H1 (cell line): Measurements from ENCODE around the gene ZNF334.

ENCODE experiments used
- CHD1 ChIP-seq: IDR thresholded peaks from 2 replicates; pipeline ENCODE4 v1.6.1; 2012; ENCODE audit warnings: low read depth, low read length, improper control_type of control experiment
- CTBP2 ChIP-seq: IDR thresholded peaks from 2 replicates; pipeline ENCODE4 v1.7.0; 2011; ENCODE audit warnings: borderline replicate concordance, mild to moderate bottlenecking, moderate library complexity, mixed read lengths, low read length; ENCODE audit not compliant: insufficient read depth, insufficient read length
- CTCF ChIP-seq, 3 experiments: IDR thresholded peaks; 1 replicate in 2 of 3; 2 replicates in 1 of 3; pipeline versions ENCODE4 v1.5.1 to v1.6.1; 2011; ENCODE audit warnings: low read length in 3 of 3, mild to moderate bottlenecking in 3 of 3, inconsistent platforms in 2 of 3, low read depth in 1 of 3, moderate library complexity in 1 of 3; ENCODE audit not compliant: insufficient read depth in 1 of 3; ENCODE audit errors: control extremely low read depth in 1 of 3
- EP300 ChIP-seq, 2 experiments: IDR thresholded peaks; 1 replicate in 1 of 2; 2 replicates in 1 of 2; pipeline ENCODE4 v1.6.1; 2011 to 2012; ENCODE audit warnings: low read depth in 2 of 2, low read length in 2 of 2, mild to moderate bottlenecking in 2 of 2, borderline replicate concordance in 1 of 2, inconsistent platforms in 1 of 2, moderate library complexity in 1 of 2
- JUND ChIP-seq: IDR thresholded peaks from 2 replicates; pipeline ENCODE4 v1.6.1; 2011; ENCODE audit warnings: mild to moderate bottlenecking, improper control_type of control experiment, low read length
- POLR2A ChIP-seq, 2 experiments: IDR thresholded peaks; 1 replicate in 1 of 2; 2 replicates in 1 of 2; pipeline ENCODE4 v1.6.1; 2011; ENCODE audit warnings: low read depth in 2 of 2, low read length in 2 of 2, mild to moderate bottlenecking in 2 of 2; ENCODE audit errors: control extremely low read depth in 1 of 2
- POLR2AphosphoS5 ChIP-seq: IDR thresholded peaks from 2 replicates; pipeline ENCODE4 v1.6.1; 2011; ENCODE audit warnings: low read depth, low read length
- RFX5 ChIP-seq: IDR thresholded peaks from 2 replicates; pipeline ENCODE4 v1.6.1; 2011; ENCODE audit warnings: low read depth, low read length, improper control_type of control experiment, borderline replicate concordance
- YY1 ChIP-seq: IDR thresholded peaks from 2 replicates; pipeline ENCODE4 v1.6.1; 2011; ENCODE audit warnings: low read depth, mild to moderate bottlenecking, low read length
- TF ChIP-seq, protein P1 (sequence below): IDR thresholded peaks from 2 replicates; pipeline ENCODE4 v1.6.1; 2011; ENCODE audit warnings: low read length, improper control_type of control experiment

GRCh38 chr20:46494077-46494476, 19.3 kb downstream of the ZNF334 start:
- TF ChIP-seq, protein P1, sequence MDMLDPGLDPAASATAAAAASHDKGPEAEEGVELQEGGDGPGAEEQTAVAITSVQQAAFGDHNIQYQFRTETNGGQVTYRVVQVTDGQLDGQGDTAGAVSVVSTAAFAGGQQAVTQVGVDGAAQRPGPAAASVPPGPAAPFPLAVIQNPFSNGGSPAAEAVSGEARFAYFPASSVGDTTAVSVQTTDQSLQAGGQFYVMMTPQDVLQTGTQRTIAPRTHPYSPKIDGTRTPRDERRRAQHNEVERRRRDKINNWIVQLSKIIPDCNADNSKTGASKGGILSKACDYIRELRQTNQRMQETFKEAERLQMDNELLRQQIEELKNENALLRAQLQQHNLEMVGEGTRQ: no peak
- TF ChIP-seq CHD1 (no peak), YY1 (no peak), CTCF (IDR thresholded peaks at IDR 0.05; ENCODE audit: control extremely low read depth in 1 of 3, insufficient read depth in 1 of 3, low read depth in 1 of 3, low read length in 3 of 3) (no peak), POLR2AphosphoS5 (no peak), EP300 (IDR thresholded peaks at IDR 0.05; ENCODE audit: borderline replicate concordance in 1 of 2, low read depth in 2 of 2, low read length in 2 of 2) (no peak), RFX5 (no peak), CTBP2 (no peak), POLR2A (IDR thresholded peaks at IDR 0.05; ENCODE audit: control extremely low read depth in 1 of 2, low read depth in 2 of 2, low read length in 2 of 2) (no peak), JUND (no peak)
